Uterus (tissue), 4 donors: Measurements from ENCODE around the gene COL1A1. TPM values are rescaled to one million over a fixed set of nuclear protein-coding genes. Genes with fewer than 3 reads are reported as not detected.

Experiments
- DNase-seq, 2 donors: peaks; one replicate each; pipeline ENCODE4 v3.0.0-alpha.2; 2019 to 2020
- H3K27ac ChIP-seq, 2 donors: fragments of 200-600 bp; sonication (generic); 1 replicate in 1 of 2; 2 replicates in 1 of 2; pipeline ENCODE4 v1.5.1; 2016 to 2018
- H3K27me3 ChIP-seq, 2 donors: fragments of 200-600 bp; sonication (generic); one replicate each; pipeline ENCODE4 v1.5.1; 2018 to 2019; ENCODE audit warnings: control low read depth in 1 of 2
- H3K36me3 ChIP-seq, 2 donors: fragments of 200-600 bp; sonication (generic); one replicate each; pipeline ENCODE4 v1.5.1; 2019; ENCODE audit warnings: control low read depth in 1 of 2
- H3K4me1 ChIP-seq, 2 donors: fragments of 200-600 bp; sonication (generic); one replicate each; pipeline ENCODE4 v1.5.1; 2018 to 2019; ENCODE audit warnings: control low read depth in 1 of 2
- H3K4me3 ChIP-seq, 2 donors: fragments of 200-600 bp; sonication (generic); 1 replicate in 1 of 2; 2 replicates in 1 of 2; pipeline ENCODE4 v1.5.1; 2018 to 2019; ENCODE audit warnings: mild to moderate bottlenecking in 1 of 2
- H3K9me3 ChIP-seq, 2 donors: fragments of 200-600 bp; sonication (generic); one replicate each; pipeline ENCODE4 v1.5.1; 2019; ENCODE audit warnings: control low read depth in 1 of 2
- POLR2A ChIP-seq, 2 donors: fragments of 450-650 bp; IDR thresholded peaks; one replicate each; pipeline ENCODE4 v1.6.1; 2016; ENCODE audit warnings: antibody characterized with exemption in 2 of 2, mild to moderate bottlenecking in 1 of 2, moderate library complexity in 1 of 2
- intact Hi-C: fragments of 100-400 bp; cut with DNase I; formaldehyde crosslinking; loops from one replicate; pipeline ENCODE4 v1.15.1; 2023; ENCODE audit warnings: low total_unique reads
- total RNA-seq, 4 donors: library from RNA; depleted of rRNA in 3 of 4; stranded (reverse); fragments of >200 nt in 3 of 4; gene quantifications; one replicate each; pipeline versions ENCODE4 v1.1.0 to v1.2.4, GENCODE V29; 2014 to 2023
- TF ChIP-seq, protein P1 (sequence below), 4 experiments: fragments of 200-600 bp in 2 of 4; fragments of 450-650 bp in 2 of 4; sonication (generic) in 2 of 4; IDR thresholded peaks; one replicate each; pipeline ENCODE4 v1.5.1; 2016 to 2019; ENCODE audit warnings: antibody characterized with exemption in 4 of 4, mild to moderate bottlenecking in 2 of 4, moderate library complexity in 1 of 4
- donor health status: DM: yes; HTN: yes; CAD: no.

The COL1A1 gene
- total RNA-seq, 4 donors from 2014 or later = 59.4 to 4,880 (median 491) TPM

DNA sequence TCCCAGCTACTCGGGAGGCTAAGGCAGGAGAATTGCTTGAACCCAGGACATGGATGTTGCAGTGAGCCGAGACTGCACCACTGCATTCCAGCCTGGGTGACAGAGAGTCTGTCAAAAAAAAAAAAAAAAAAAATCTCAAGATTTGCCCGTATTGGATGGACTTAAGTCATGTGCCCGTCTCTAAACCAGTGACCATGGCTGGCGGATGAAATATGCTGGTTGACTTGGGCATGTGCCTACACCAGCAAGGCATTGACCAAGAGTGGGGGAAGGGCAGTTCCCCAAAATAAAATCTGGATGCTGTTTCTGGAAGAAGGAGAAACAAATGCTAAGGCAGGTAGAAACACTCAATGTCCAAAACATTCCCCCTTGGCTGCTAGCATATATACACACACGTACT lies 21.5 kb upstream of the COL1A1 start:
- no peaks in the 10 kb centered on the region for H3K27me3 ChIP-seq
- no peak overlapping the region for H3K4me3 ChIP-seq
- H3K4me1 ChIP-seq = peaks cover 9 to 17% of the 10 kb centered on the region in 2 donors
- TF ChIP-seq POLR2A (IDR thresholded peaks at IDR 0.05) = no peak
- TF ChIP-seq, protein P1, sequence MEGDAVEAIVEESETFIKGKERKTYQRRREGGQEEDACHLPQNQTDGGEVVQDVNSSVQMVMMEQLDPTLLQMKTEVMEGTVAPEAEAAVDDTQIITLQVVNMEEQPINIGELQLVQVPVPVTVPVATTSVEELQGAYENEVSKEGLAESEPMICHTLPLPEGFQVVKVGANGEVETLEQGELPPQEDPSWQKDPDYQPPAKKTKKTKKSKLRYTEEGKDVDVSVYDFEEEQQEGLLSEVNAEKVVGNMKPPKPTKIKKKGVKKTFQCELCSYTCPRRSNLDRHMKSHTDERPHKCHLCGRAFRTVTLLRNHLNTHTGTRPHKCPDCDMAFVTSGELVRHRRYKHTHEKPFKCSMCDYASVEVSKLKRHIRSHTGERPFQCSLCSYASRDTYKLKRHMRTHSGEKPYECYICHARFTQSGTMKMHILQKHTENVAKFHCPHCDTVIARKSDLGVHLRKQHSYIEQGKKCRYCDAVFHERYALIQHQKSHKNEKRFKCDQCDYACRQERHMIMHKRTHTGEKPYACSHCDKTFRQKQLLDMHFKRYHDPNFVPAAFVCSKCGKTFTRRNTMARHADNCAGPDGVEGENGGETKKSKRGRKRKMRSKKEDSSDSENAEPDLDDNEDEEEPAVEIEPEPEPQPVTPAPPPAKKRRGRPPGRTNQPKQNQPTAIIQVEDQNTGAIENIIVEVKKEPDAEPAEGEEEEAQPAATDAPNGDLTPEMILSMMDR (IDR thresholded peaks at IDR 0.05) = no peak
- H3K27ac ChIP-seq = peak overlapping the region; percentile 79 to 80
- DNase-seq = no peak
- H3K9me3 ChIP-seq = peaks cover 0 to 3% of the 10 kb centered on the region in 2 donors
- intact Hi-C loops = no loop called here
- H3K36me3 ChIP-seq = no peaks in the 10 kb centered on the region

DNA sequence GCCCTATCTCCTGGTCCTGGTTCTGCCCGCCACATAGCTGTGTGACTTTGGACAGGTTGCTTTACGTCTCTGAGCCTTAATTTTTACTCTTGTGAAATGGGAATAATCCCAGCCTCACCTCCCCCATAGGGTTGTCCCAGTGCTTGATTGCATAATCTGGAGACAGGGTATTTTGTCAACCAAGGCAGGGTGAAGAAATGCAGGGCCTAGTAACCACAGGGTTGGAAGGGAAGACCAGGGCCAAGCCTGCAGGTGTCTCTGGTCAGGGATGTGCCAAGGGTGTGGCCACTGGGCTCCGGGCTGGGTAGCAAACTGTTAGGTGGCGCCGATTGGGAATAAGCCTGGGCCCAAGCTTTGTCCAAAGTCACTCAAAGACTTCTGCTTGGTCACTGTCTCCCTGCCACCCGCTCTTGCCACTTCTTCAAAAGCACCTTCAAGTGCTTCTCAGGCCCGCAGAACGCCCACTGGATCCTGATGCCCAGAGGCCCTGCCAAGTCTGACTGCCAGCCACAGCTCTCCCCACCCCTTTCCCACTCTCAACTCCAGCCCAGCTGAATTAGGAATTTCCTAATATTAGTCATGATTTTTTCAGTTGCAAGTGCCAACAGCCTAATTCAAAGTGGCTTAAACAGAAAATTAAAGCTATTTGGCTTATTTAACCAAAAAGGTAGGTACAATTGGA lies 20.6 kb upstream of the COL1A1 start:
- no peaks in the 10 kb centered on the region for H3K36me3 ChIP-seq
- intact Hi-C loops = no loop called here
- peak; percentile 68 to 74 for DNase-seq
- H3K27ac ChIP-seq = peak overlapping the region; percentile 79 to 80
- H3K4me1 ChIP-seq = peaks cover 9 to 17% of the 10 kb centered on the region in 2 donors
- no peak overlapping the region for H3K4me3 ChIP-seq
- TF ChIP-seq, protein P1 (IDR thresholded peaks at IDR 0.05) = no peak
- TF ChIP-seq POLR2A (IDR thresholded peaks at IDR 0.05) = peak in 1 of 2 donors; percentile 6
- H3K9me3 ChIP-seq = peaks cover 0 to 3% of the 10 kb centered on the region in 2 donors
- H3K27me3 ChIP-seq = no peaks in the 10 kb centered on the region

DNA sequence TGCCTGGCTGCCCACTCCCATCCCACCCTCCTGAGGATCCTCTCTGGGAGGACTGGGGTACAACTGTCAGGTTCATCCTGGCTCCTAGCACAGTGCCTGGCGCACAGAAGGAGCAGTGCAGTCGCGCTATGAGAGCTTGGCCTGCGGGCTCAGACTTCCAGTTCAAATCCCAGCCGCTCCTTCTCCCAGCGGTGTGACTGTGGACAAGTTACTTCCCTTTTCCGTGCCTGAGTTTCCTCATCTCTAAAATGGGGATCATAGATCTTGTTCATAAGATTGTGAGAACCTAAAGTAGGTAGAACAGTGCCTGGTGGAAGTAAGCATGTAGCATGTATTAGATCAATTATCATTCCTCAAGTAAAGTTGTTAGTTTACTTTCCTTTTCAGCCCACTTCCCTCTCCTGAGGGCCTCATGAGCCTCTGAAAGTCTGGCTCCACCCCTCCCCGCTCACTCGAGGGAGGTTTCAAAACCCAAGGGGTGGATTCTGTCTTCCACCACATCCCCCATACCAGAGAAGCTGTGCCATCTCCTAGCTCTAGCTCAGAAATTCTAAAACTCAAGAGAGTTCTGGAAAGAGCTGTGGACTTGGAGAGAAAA lies 19.9 kb upstream of the COL1A1 start:
- intact Hi-C loops = no loop called here
- TF ChIP-seq, protein P1 (IDR thresholded peaks at IDR 0.05) = no peak
- no peak for TF ChIP-seq POLR2A (IDR thresholded peaks at IDR 0.05)
- Histone ChIP-seq H3K9me3 (peaks cover 0 to 3% of the 10 kb centered on the region in 2 donors), H3K27ac (peak overlapping the region; percentile 79 to 80), H3K27me3 (no peaks in the 10 kb centered on the region), H3K4me3 (no peak overlapping the region), H3K36me3 (no peaks in the 10 kb centered on the region), H3K4me1 (peaks cover 9 to 17% of the 10 kb centered on the region in 2 donors)
- DNase-seq = no peak

DNA sequence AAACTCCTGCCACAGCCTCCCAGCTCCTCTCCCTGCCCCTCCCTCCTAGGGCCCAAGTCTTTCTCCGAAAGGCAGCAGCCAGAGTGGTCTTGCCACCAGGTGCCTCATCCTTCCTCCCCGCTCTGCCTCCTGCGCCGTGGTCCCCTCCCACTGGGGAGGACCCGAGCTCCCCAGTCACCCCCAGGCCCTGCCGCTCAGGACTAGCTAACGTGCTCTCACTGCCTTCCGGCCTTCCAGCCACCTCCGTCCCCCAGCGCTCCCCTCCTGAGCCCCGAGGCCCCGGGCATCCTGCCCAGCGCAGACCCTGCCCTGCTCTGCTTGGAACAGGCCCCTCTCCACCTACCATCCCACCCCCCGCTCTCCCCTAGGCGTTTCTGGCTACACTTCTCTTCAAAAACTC lies 19.4 kb upstream of the COL1A1 start:
- H3K27ac ChIP-seq = peak overlapping the region; percentile 79 to 80
- H3K27me3 ChIP-seq = no peaks in the 10 kb centered on the region
- H3K4me3 ChIP-seq = no peak overlapping the region
- intact Hi-C loops = no loop called here
- peaks cover 9 to 17% of the 10 kb centered on the region in 2 donors for H3K4me1 ChIP-seq
- no peak for TF ChIP-seq POLR2A (IDR thresholded peaks at IDR 0.05)
- TF ChIP-seq, protein P1 (IDR thresholded peaks at IDR 0.05) = no peak
- no peaks in the 10 kb centered on the region for H3K36me3 ChIP-seq
- no peak for DNase-seq
- H3K9me3 ChIP-seq = peaks cover 0 to 3% of the 10 kb centered on the region in 2 donors

DNA sequence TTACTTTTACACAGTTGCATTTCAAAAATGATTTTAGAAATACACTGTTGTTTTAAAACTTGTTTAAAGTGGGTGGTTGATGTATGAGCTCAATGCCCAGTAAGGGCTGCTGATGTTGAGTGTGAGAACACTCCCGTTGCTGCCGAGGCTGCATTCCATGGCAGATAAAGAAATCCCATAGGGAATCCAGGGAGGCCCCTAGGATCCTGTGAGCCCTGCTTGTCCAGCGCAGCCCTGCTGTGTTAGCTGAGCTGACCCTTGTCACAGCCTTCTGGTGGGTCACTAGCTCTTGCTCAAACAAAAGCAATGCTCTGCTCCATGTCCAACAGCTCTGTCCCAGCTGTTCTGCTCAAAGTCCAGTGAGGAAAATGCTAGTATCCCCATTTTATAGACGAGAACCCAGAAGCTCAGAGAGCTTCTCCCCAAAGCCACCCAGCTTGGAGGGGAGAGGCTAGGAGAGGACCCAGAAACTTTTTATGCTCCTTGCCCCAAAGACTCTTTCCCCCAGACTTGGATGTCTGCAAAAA lies 18.6 kb upstream of the COL1A1 start:
- peak in 1 of 2 donors; percentile 37 for DNase-seq
- no peaks in the 10 kb centered on the region for H3K9me3 ChIP-seq
- TF ChIP-seq POLR2A (IDR thresholded peaks at IDR 0.05) = no peak
- TF ChIP-seq, protein P1 (IDR thresholded peaks at IDR 0.05) = no peak
- peaks cover 9 to 17% of the 10 kb centered on the region in 2 donors for H3K4me1 ChIP-seq
- intact Hi-C loops = no loop called here
- peak overlapping the region; percentile 79 to 98 for H3K27ac ChIP-seq
- no peak overlapping the region for H3K4me3 ChIP-seq
- no peaks in the 10 kb centered on the region for H3K36me3 ChIP-seq
- no peaks in the 10 kb centered on the region for H3K27me3 ChIP-seq
